Left ventricle myocardium inferior (tissue), 1 donor: Measurements from ENCODE around the gene FGD4. TPM values are rescaled to one million over a fixed set of nuclear protein-coding genes. Genes with fewer than 3 reads are reported as not detected.

Source experiments
- DNase-seq: peaks from one replicate; pipeline ENCODE4 v3.0.0-alpha.2; 2020
- H3K27ac ChIP-seq: fragments of 200-600 bp; replicated peaks from 2 replicates; pipeline ENCODE4 v1.8.0; 2021
- H3K27me3 ChIP-seq: fragments of 200-600 bp; 2 replicates; pipeline ENCODE4 v1.8.0; 2021; ENCODE audit warnings: low read depth
- H3K36me3 ChIP-seq: fragments of 200-600 bp; 2 replicates; pipeline ENCODE4 v1.8.0; 2021
- H3K4me1 ChIP-seq: fragments of 200-600 bp; 2 replicates; pipeline ENCODE4 v1.8.0; 2021
- H3K4me3 ChIP-seq: fragments of 200-600 bp; 2 replicates; pipeline ENCODE4 v1.8.0; 2021; ENCODE audit warnings: mild to moderate bottlenecking, moderate library complexity
- H3K9me3 ChIP-seq: fragments of 200-600 bp; replicated peaks from 2 replicates; pipeline ENCODE4 v1.8.0; 2021
- CTCF ChIP-seq: fragments of 200-600 bp; IDR thresholded peaks from 2 replicates; pipeline ENCODE4 v1.8.0; 2021; ENCODE audit warnings: antibody characterized with exemption, mild to moderate bottlenecking, borderline replicate concordance
- intact Hi-C: fragments of 100-400 bp; cut with micrococcal nuclease; formaldehyde crosslinking; loops from one replicate; pipeline ENCODE4 v1.11.0; 2022
- total RNA-seq: library from RNA; stranded (reverse); fragmentation: NEBNext Ultra II Directional; extraction: Animal tissue kit (Norgen Biotek cat#: 25700); gene quantifications from one replicate; pipeline ENCODE4 v1.2.1, GENCODE V29; 2021
- donor health status: DM: no; HTN: yes; CAD: no; lungs with severe emphysema.

FGD4 gene
- total RNA-seq, 1 donor from 2014 or later, result 30.5 TPM

- H3K9me3 ChIP-seq, result no peaks in the 10 kb centered on the region
- no peak for DNase-seq
- no peak for TF ChIP-seq CTCF
- H3K4me3 ChIP-seq, result no peak overlapping the region
- H3K36me3 ChIP-seq, result peaks cover 33% of the 10 kb centered on the region
- intact Hi-C loops, result no loop called here
- no peak overlapping the region for H3K27ac ChIP-seq
- peaks cover 27% of the 10 kb centered on the region for H3K4me1 ChIP-seq
- no peaks in the 10 kb centered on the region for H3K27me3 ChIP-seq
Observed at GRCh38 chr12:32587581-32588495, 188.5 kb downstream of the FGD4 start.

GRCh38 chr12:32588604-32589003, 189.2 kb downstream of the FGD4 start:
- Histone ChIP-seq H3K4me1 (peaks cover 34% of the 10 kb centered on the region), H3K4me3 (no peak overlapping the region), H3K27me3 (no peaks in the 10 kb centered on the region), H3K9me3 (no peaks in the 10 kb centered on the region), H3K27ac (no peak overlapping the region), H3K36me3 (peaks cover 25% of the 10 kb centered on the region)
- no peak for DNase-seq
- intact Hi-C loops, result no loop called here
- TF ChIP-seq CTCF, result no peak

GRCh38 chr12:32589165-32589865, 190.0 kb downstream of the FGD4 start:
- DNase-seq, result no peak
- Histone ChIP-seq H3K27ac (no peak overlapping the region), H3K36me3 (peaks cover 21% of the 10 kb centered on the region), H3K4me3 (no peak overlapping the region), H3K9me3 (no peaks in the 10 kb centered on the region), H3K4me1 (peaks cover 39% of the 10 kb centered on the region), H3K27me3 (no peaks in the 10 kb centered on the region)
- TF ChIP-seq CTCF, result no peak
- intact Hi-C loops, result no loop called here

GRCh38 chr12:32595251-32595650, 195.9 kb downstream of the FGD4 start:
- intact Hi-C loops, result no loop called here
- Histone ChIP-seq H3K36me3 (peaks cover 37% of the 10 kb centered on the region), H3K27me3 (no peaks in the 10 kb centered on the region), H3K27ac (no peak overlapping the region), H3K4me1 (peaks cover 29% of the 10 kb centered on the region), H3K4me3 (no peak overlapping the region), H3K9me3 (no peaks in the 10 kb centered on the region)
- no peak for TF ChIP-seq CTCF
- no peak for DNase-seq

GRCh38 chr12:32596030-32596429, 196.7 kb downstream of the FGD4 start:
- Histone ChIP-seq H3K36me3 (peaks cover 39% of the 10 kb centered on the region), H3K4me1 (peaks cover 25% of the 10 kb centered on the region), H3K9me3 (no peaks in the 10 kb centered on the region), H3K27me3 (no peaks in the 10 kb centered on the region), H3K4me3 (no peak overlapping the region), H3K27ac (no peak overlapping the region)
- no peak for DNase-seq
- TF ChIP-seq CTCF, result no peak
- intact Hi-C loops, result no loop called here
